SK-N-SH (cell line): ENCODE measurements around the gene CDH26. TPM values are rescaled to one million over a fixed set of nuclear protein-coding genes. Genes with fewer than 3 reads are reported as not detected.

Experiments
- CTCF ChIA-PET: fragments of 300-600, 350-600 bp; formaldehyde crosslinking; extraction: SDS; loops from one replicate; lab custom pipeline; 2021; lab: Yijun Ruan, JAX
- POLR2A ChIA-PET: fragments of 350-600 bp; sonication (Branson Sonifier 250); formaldehyde crosslinking; extraction: SDS; loops from one replicate; lab custom pipeline; 2020; ENCODE audit warnings: antibody characterized with exemption, inconsistent platforms; lab: Yijun Ruan, JAX
- DNase-seq: peaks from one replicate; pipeline ENCODE4 v3.0.0; 2012
- H2AFZ ChIP-seq: fragments of 200-600 bp; sonication (generic); 2 replicates; pipeline ENCODE4 v1.8.1; 2016; ENCODE audit warnings: antibody characterized with exemption, mild to moderate bottlenecking, low read depth
- H3F3A ChIP-seq: fragments of 200-600 bp; sonication (generic); replicated peaks from 2 replicates; pipeline ENCODE3; 2016; ENCODE audit warnings: antibody characterized with exemption, mild to moderate bottlenecking; ENCODE audit not compliant: insufficient read depth
- H3K27ac ChIP-seq, 2 experiments: fragments of 200-500 bp in 1 of 2; fragments of 200-600 bp in 1 of 2; sonication (Bioruptor generic) in 1 of 2; sonication (generic), shearing (Covaris generic) in 1 of 2; 2 replicates each; pipeline versions ENCODE4 v1.5.1 to v1.6.1; 2014 to 2016; ENCODE audit warnings: low read depth in 2 of 2, inconsistent platforms in 1 of 2, low read length in 1 of 2, mild to moderate bottlenecking in 1 of 2, mixed read lengths in 1 of 2
- H3K27me3 ChIP-seq: fragments of 200-600 bp; sonication (generic), shearing (Covaris generic); 2 replicates; pipeline ENCODE4 v1.6.1; 2016; ENCODE audit warnings: mixed run types; ENCODE audit not compliant: insufficient read depth
- H3K36me3 ChIP-seq, 2 experiments: fragments of 200-500 bp in 1 of 2; fragments of 200-600 bp in 1 of 2; sonication (Bioruptor generic) in 1 of 2; sonication (generic) in 1 of 2; replicated peaks in 1 of 2; 2 replicates each; pipeline versions ENCODE3 to v1.5.1; 2014 to 2016; ENCODE audit warnings: low read length in 1 of 2, mild to moderate bottlenecking in 1 of 2; ENCODE audit not compliant: insufficient read depth in 2 of 2, control insufficient read depth in 1 of 2
- H3K4me1 ChIP-seq, 2 experiments: fragments of 200-500 bp in 1 of 2; fragments of 200-600 bp in 1 of 2; sonication (Bioruptor generic) in 1 of 2; sonication (generic), shearing (Covaris generic) in 1 of 2; 2 replicates each; pipeline versions ENCODE4 v1.5.1 to v1.6.1; 2014 to 2016; ENCODE audit warnings: low read depth in 1 of 2, low read length in 1 of 2, mixed run types in 1 of 2; ENCODE audit not compliant: insufficient read depth in 2 of 2, control insufficient read depth in 1 of 2
- H3K4me2 ChIP-seq: fragments of 200-600 bp; sonication (generic), shearing (Covaris generic); 2 replicates; pipeline ENCODE4 v1.6.1; 2017; ENCODE audit warnings: mixed run types
- H3K4me3 ChIP-seq, 2 experiments: fragments of 200-500 bp in 1 of 2; fragments of 200-600 bp in 1 of 2; sonication (Bioruptor generic) in 1 of 2; sonication (generic), shearing (Covaris generic) in 1 of 2; 2 replicates each; pipeline versions ENCODE4 v1.5.1 to v1.8.1; 2014 to 2016; ENCODE audit warnings: low read depth in 2 of 2, inconsistent platforms in 1 of 2, low read length in 1 of 2, mild to moderate bottlenecking in 1 of 2, mixed read lengths in 1 of 2, moderate library complexity in 1 of 2
- H3K79me2 ChIP-seq: fragments of 200-600 bp; sonication (generic); 2 replicates; pipeline ENCODE4 v1.8.1; 2017; ENCODE audit warnings: mild to moderate bottlenecking; ENCODE audit not compliant: insufficient read depth
- H3K9ac ChIP-seq: fragments of 200-600 bp; sonication (generic); 2 replicates; pipeline ENCODE4 v1.6.1; 2017; ENCODE audit warnings: mixed run types
- H3K9me2 ChIP-seq: fragments of 200-600 bp; sonication (generic); 2 replicates; pipeline ENCODE4 v1.6.1; 2017; ENCODE audit warnings: mixed run types
- H3K9me3 ChIP-seq: fragments of 200-600 bp; sonication (generic); 2 replicates; pipeline ENCODE4 v1.6.1; 2017; ENCODE audit warnings: mixed run types, mild to moderate bottlenecking, moderate library complexity
- H4K20me1 ChIP-seq: fragments of 200-600 bp; sonication (generic); 2 replicates; pipeline ENCODE4 v1.6.1; 2017; ENCODE audit warnings: mild to moderate bottlenecking, mixed run types; ENCODE audit not compliant: insufficient read depth
- CTCF ChIP-seq: fragments of 200-600 bp; sonication (generic); IDR thresholded peaks from 2 replicates; pipeline ENCODE4 v1.6.1; 2017; ENCODE audit warnings: antibody characterized with exemption, mild to moderate bottlenecking, moderate library complexity
- ELF1 ChIP-seq: IDR thresholded peaks from 2 replicates; pipeline ENCODE4 v1.4.0; 2012
- EP300 ChIP-seq, 2 experiments: IDR thresholded peaks; 2 replicates each; pipeline versions ENCODE4 v1.4.0 to v1.6.1; 2012; ENCODE audit warnings: borderline replicate concordance in 1 of 2, low read depth in 1 of 2, low read length in 1 of 2
- EZH2phosphoT487 ChIP-seq: fragments of 200-600 bp; sonication (generic); IDR thresholded peaks from 2 replicates; pipeline ENCODE4 v1.6.1; 2017; ENCODE audit warnings: low read depth, mixed run types, mild to moderate bottlenecking, antibody characterized with exemption, moderate library complexity, borderline replicate concordance
- FOSL2 ChIP-seq: IDR thresholded peaks from 2 replicates; pipeline ENCODE4 v1.4.0; 2012; ENCODE audit warnings: low read depth, mild to moderate bottlenecking, moderate library complexity, borderline replicate concordance
- GABPA ChIP-seq: IDR thresholded peaks from 2 replicates; pipeline ENCODE4 v1.4.0; 2012; ENCODE audit warnings: low read depth, mild to moderate bottlenecking
- GATA2 ChIP-seq: sonication (generic); formaldehyde crosslinking; IDR thresholded peaks from 2 replicates; pipeline ENCODE4 v1.5.0; 2020; ENCODE audit warnings: mild to moderate bottlenecking, missing genetic modification reagents
- IRF3 ChIP-seq: fragments of 150-350 bp; IDR thresholded peaks from 2 replicates; pipeline ENCODE4 v1.6.1; 2016; ENCODE audit warnings: mild to moderate bottlenecking, low read depth, low read length
- JUND ChIP-seq: IDR thresholded peaks from 2 replicates; pipeline ENCODE4 v1.4.0; 2012
- POLR2AphosphoS5 ChIP-seq: IDR thresholded peaks from 2 replicates; pipeline ENCODE4 v1.6.1; 2012; ENCODE audit warnings: low read depth, low read length
- REST ChIP-seq: IDR thresholded peaks from 2 replicates; pipeline ENCODE4 v1.6.1; 2012; ENCODE audit warnings: mild to moderate bottlenecking, low read depth, low read length, moderate library complexity
- RXRA ChIP-seq: IDR thresholded peaks from 2 replicates; pipeline ENCODE4 v1.4.0; 2012; ENCODE audit warnings: low read depth, mild to moderate bottlenecking, borderline replicate concordance
- TAF1 ChIP-seq: IDR thresholded peaks from 2 replicates; pipeline ENCODE4 v1.6.1; 2012; ENCODE audit warnings: low read depth, mild to moderate bottlenecking, low read length, moderate library complexity, borderline replicate concordance
- TCF12 ChIP-seq: IDR thresholded peaks from 2 replicates; pipeline ENCODE4 v1.4.0; 2012
- TEAD4 ChIP-seq: IDR thresholded peaks from 2 replicates; pipeline ENCODE4 v1.4.0; 2012; ENCODE audit warnings: mild to moderate bottlenecking, borderline replicate concordance; ENCODE audit not compliant: insufficient read depth
- YY1 ChIP-seq: IDR thresholded peaks from 2 replicates; pipeline ENCODE4 v1.4.0; 2012; ENCODE audit warnings: low read depth, mild to moderate bottlenecking
- WGBS: methylation state at CpG from one replicate; pipeline ENCODE4 v1.1.6; 2017; ENCODE audit warnings: low lambda C conversion rate; 5-methylcytosine and 5-hydroxymethylcytosine counted together
- polyA plus RNA-seq, 3 experiments: library from polyadenylated mRNA; depleted of rRNA; stranded (reverse); fragments of >200 nt; gene quantifications; 2 replicates each; pipeline ENCODE4 v1.2.3, GENCODE V29; 2012

Gene CDH26
- polyA plus RNA-seq, 1 of the 3 experiments (the other 2 are of a cell fraction): 0.13 TPM

- Histone ChIP-seq H2AFZ (no peak overlapping the region), H4K20me1 (no peaks in the 10 kb centered on the region), H3K27ac (no peak overlapping the region), H3K79me2 (peaks cover 23% of the 10 kb centered on the region), H3K9me2 (no peaks in the 10 kb centered on the region), H3K9ac (no peak overlapping the region), H3K4me2 (no peak overlapping the region), H3F3A (peaks cover 14% of the 10 kb centered on the region)
- POLR2A ChIA-PET: no interaction called here
- DNase-seq: no peak
- CTCF ChIA-PET: interaction anchor here (0.8 to 9.8 kb wide), 2 partner anchors 12 to 15 kb away, joined by 3 to 95 read pairs; no protein-coding TSS in a partner anchor
- TF ChIP-seq FOSL2 (no peak), REST (no peak)
- TF ChIP-seq, all 33 proteins: peak for 0
- H3K9me3 ChIP-seq: no peaks in the 10 kb centered on the region
- peaks cover 0 to 2% of the 10 kb centered on the region in 2 experiments for H3K36me3 ChIP-seq
- no peaks in the 10 kb centered on the region for H3K27me3 ChIP-seq
- H3K4me1 ChIP-seq: peaks cover 8 to 25% of the 10 kb centered on the region in 2 experiments; a peak in 3 of 4 replicates
- H3K4me3 ChIP-seq: no peak overlapping the region
- WGBS: 94% methylated on average over 4 of the region's 4 CpGs
These were observed 21.8 kb upstream of the CDH26 start for GRCh38 chr20:59936409-59936808.

- CTCF ChIA-PET: interaction anchor here (0.8 to 9.8 kb wide), 2 partner anchors 13 to 14 kb away, joined by 3 to 95 read pairs; no protein-coding TSS in a partner anchor
- H3K4me3 ChIP-seq: no peak overlapping the region
- TF ChIP-seq GABPA (no peak), RXRA (no peak), TCF12 (no peak), EZH2phosphoT487 (no peak), CTCF (no peak), ELF1 (no peak), POLR2AphosphoS5 (no peak), YY1 (no peak), JUND (no peak), TEAD4 (no peak), GATA2 (CRISPR knock-in tag) (no peak), FOSL2 (no peak), IRF3 (no peak), EP300 (IDR thresholded peaks at IDR 0.05; ENCODE audit: borderline replicate concordance in 1 of 2, low read depth in 1 of 2, low read length in 1 of 2) (no peak), TAF1 (no peak)
- TF ChIP-seq, all 33 proteins: peak for 0
- no peaks in the 10 kb centered on the region for H3K9me2 ChIP-seq
- no peak overlapping the region for H3K4me2 ChIP-seq
- 96% methylated on average over 3 of the region's 3 CpGs for WGBS
- no peaks in the 10 kb centered on the region for H3K9me3 ChIP-seq
- peaks cover 31% of the 10 kb centered on the region for H3K79me2 ChIP-seq
- H2AFZ ChIP-seq: no peak overlapping the region
- no peak for DNase-seq
- H3K27me3 ChIP-seq: no peaks in the 10 kb centered on the region
- no peak overlapping the region for H3K9ac ChIP-seq
- no peak overlapping the region for H3K27ac ChIP-seq
- H3K4me1 ChIP-seq: peaks cover 8 to 28% of the 10 kb centered on the region in 2 experiments; a peak in 3 of 4 replicates
- no peaks in the 10 kb centered on the region for H4K20me1 ChIP-seq
- POLR2A ChIA-PET: no interaction called here
- H3F3A ChIP-seq: peaks cover 14% of the 10 kb centered on the region
- H3K36me3 ChIP-seq: peaks cover under 1 to 5% of the 10 kb centered on the region in 2 experiments
These were observed 21.1 kb upstream of the CDH26 start for GRCh38 chr20:59937150-59937549.
